Neural progenitor cell (in vitro differentiated cells): ENCODE data around the gene ZSWIM6.

ENCODE experiments used
- CTCF ChIP-seq: fragments of 200-600 bp; sonication (generic); IDR thresholded peaks from 2 replicates; pipeline ENCODE4 v1.5.1; 2017; ENCODE audit warnings: antibody characterized with exemption, mild to moderate bottlenecking
- EZH2phosphoT487 ChIP-seq: fragments of 200-600 bp; sonication (generic); IDR thresholded peaks from 2 replicates; pipeline ENCODE4 v1.6.1; 2017; ENCODE audit warnings: antibody characterized with exemption

- TF ChIP-seq EZH2phosphoT487, result no peak
- TF ChIP-seq CTCF, result no peak
These were observed 73.6 kb downstream of the ZSWIM6 start for GRCh38 chr5:61405511-61406295.
